Stimulated activated CD8-positive, alpha-beta memory T cell treated with anti-CD3 and anti-CD28 coated beads, Interleukin-4, amount 100 ng/mL, for 4 hours (primary cell): ENCODE measurements around the gene NRM.
"Not testable (repeated sequence)": the region's sequence is repeated elsewhere in the genome, so short reads cannot be mapped to it uniquely, and the experiment has no call there.

Experiments
- DNase-seq, 2 donors: peaks; one replicate each; pipeline ENCODE4 v3.0.0-alpha.2; 2020; ENCODE audit warnings: low read depth in 2 of 2, low spot score in 1 of 2

NRM gene

GRCh38 chr6:30690403-30691207 lies at the start of gene NRM:
Gene NRM, minus strand, starts transcription at chr6:30690984. Its CDS starts 10 bp downstream, at chr6:30690974.
- peak in 1 of 2 donors; percentile 46 for DNase-seq

GRCh38 chr6:30740540-30740870 lies 49.7 kb upstream of the NRM start:
- DNase-seq: no peak

GRCh38 chr6:30738532-30738931 lies 47.7 kb upstream of the NRM start:
- DNase-seq: no peak

GRCh38 chr6:30735668-30736314 lies 45.0 kb upstream of the NRM start:
- DNase-seq: no peak

GRCh38 chr6:30732237-30732943 lies 41.6 kb upstream of the NRM start:
- no peak for DNase-seq

GRCh38 chr6:30730601-30731435 lies 40.0 kb upstream of the NRM start:
- DNase-seq: peak; percentile 67

GRCh38 chr6:30727920-30728553 lies 37.3 kb upstream of the NRM start:
- DNase-seq: no peak

GRCh38 chr6:30726506-30727413 lies 36.0 kb upstream of the NRM start:
- no peak for DNase-seq

GRCh38 chr6:30725713-30726505 lies 35.1 kb upstream of the NRM start:
- DNase-seq: no peak

GRCh38 chr6:30724906-30725667 lies 34.3 kb upstream of the NRM start:
- DNase-seq: no peak

- not testable (repeated sequence) for DNase-seq
Observed at GRCh38 chr6:30723843-30724741, 33.3 kb upstream of the NRM start.

- DNase-seq: not testable (repeated sequence)
Observed at GRCh38 chr6:30723159-30723842, 32.5 kb upstream of the NRM start.

GRCh38 chr6:30722280-30723112 lies 31.7 kb upstream of the NRM start:
- DNase-seq: peak; percentile 64 to 83

- not testable (repeated sequence) for DNase-seq
Observed at GRCh38 chr6:30722025-30722279, 31.2 kb upstream of the NRM start.

GRCh38 chr6:30721198-30722024 lies 30.6 kb upstream of the NRM start:
- DNase-seq: peak; percentile 91 to 94
